Inflammatory macrophage treated with lipopolysaccharide for 4 hours (primary cell): ENCODE data around the gene EIF2AK2.

Experiments
- DNase-seq: peaks from one replicate; pipeline ENCODE4 v3.0.0-alpha.2; 2020

Gene EIF2AK2

GRCh38 chr2:37098416-37099118 is 58.2 kb downstream of the EIF2AK2 start:
- DNase-seq = no peak

DNA sequence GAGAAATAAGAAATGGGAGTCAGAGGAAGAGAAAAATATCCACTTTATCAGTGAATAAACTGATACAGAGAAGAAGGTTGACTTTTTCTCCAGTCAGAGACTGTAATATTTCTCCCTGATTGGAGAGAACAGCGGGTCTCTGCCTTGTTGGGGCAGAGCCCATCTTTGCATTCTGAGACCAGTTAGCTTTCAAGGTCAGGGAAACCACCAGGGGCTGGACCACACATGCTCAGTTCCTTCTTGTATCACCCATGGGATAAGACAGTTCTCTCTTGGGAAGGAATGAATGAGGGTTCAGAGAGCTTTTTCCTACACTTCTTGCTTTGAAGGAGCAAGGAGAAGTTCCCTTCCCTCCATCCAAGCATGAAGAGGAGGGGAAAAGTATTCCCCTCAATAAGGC is 60.2 kb downstream of the EIF2AK2 start:
- no peak for DNase-seq

DNA sequence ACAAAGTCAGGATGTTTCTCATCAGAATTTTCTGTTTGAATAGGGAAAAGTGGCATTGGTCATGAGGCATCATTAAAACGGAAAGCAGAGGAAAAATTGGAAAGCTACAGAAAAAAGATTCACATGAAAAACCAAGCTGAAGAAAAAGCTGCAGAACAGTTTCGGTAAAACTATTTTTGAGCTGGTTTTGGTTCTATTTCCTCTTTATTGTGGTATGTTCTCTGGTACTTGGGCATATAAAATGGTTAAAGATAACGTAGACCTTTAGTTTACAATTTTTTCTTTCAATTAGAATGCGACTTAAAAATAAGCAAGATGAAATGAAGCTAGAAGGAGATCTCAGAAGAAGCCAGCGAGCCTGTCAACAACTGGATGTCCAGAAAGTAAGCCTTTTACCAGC is 64.9 kb downstream of the EIF2AK2 start:
- no peak for DNase-seq

- peak; percentile 54 for DNase-seq
These were observed 66.7 kb downstream of the EIF2AK2 start for GRCh38 chr2:37090019-37090477.

- peak; percentile 59 for DNase-seq
These were observed 71.0 kb downstream of the EIF2AK2 start for GRCh38 chr2:37085731-37086147.

DNA sequence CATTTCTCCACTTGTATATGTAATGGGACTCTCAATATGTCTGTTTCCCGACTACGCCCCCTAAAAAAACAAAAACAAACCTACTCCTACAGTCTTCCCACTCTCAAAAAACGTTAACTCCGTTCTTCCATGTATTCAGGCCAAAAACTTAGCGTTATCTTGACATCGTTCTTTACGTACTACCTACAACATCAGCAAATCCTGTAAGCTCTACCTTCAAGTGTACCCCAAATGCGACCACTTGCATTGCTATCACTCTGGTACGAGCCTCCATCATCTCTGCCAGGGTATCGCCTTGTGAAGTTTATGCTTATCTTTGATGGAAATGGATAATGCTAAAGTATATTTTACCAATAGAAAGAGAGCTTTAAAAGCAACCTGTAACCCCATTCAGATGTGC is 72.0 kb downstream of the EIF2AK2 start:
- no peak for DNase-seq

GRCh38 chr2:37083873-37084794 is 72.6 kb downstream of the EIF2AK2 start, which contains the start of the genes GPATCH11 and HEATR5B:
Gene GPATCH11, plus strand, starts transcription at chr2:37084518. Its CDS starts 3,864 bp downstream, at chr2:37088382.
Gene HEATR5B, minus strand, starts transcription at chr2:37084372. Its CDS starts 958 bp downstream, at chr2:37083414.
- DNase-seq = peak; percentile 96

DNA sequence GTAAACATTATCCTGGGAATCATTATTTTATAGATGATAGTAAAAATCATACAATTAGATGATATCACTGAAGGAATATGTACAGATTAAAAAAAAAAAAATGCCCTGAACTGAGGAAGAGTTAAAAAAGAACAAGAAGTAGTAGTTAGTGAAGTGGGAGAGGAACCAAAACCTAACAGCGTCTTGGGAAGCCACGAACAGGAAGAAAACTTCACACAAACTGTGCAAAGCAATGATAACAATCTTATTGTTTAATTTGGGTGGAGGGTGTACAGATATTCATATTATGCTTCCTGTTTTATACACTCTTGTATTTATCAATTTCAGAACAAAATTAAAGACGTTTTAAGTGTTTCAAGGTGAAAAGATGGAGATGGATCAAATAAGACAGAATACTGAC is 76.1 kb downstream of the EIF2AK2 start:
- peak; percentile 40 for DNase-seq

DNA sequence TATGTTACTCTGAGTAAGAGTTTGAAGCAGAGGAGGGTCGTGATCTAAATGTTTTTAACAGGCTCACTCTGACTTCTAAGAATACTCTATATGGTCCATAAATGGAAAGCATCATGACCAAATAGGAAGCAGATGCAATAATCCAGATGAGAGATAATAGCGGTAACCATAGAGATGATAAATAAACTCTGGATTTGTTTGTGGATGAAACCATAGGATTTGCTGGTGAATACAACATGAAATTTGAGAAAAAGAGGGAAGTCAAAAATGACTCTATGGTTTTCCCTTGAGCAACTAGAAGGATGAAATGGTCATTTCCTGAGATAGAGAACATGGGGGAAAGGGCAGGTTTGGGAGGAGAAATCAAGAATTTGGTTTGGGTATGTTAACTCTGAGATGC is 76.5 kb downstream of the EIF2AK2 start:
- DNase-seq = peak; percentile 65

GRCh38 chr2:37070931-37071330 is 85.8 kb downstream of the EIF2AK2 start:
- no peak for DNase-seq

DNA sequence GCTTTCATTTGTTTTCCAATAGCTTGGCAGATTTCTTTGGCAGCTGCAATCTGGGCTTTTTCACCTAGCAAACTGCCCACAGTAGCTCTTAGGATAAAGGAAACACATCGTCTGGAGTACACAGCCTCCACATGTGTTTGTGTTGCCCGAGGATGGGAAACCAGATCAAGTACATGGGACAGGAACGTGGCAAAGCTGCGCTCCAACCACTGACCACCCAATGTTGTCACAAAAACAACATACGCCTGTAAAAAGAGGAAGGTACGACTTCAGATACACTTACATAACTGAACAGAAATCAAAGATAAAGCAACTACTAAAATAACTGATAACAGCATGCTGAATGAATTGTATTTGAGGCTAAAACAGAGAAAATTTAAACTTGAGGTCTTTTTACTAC is 88.1 kb downstream of the EIF2AK2 start:
- no peak for DNase-seq

GRCh38 chr2:37061776-37062175 is 95.0 kb downstream of the EIF2AK2 start:
- no peak for DNase-seq

- DNase-seq = no peak
These were observed 95.6 kb downstream of the EIF2AK2 start for GRCh38 chr2:37061013-37061711.

DNA sequence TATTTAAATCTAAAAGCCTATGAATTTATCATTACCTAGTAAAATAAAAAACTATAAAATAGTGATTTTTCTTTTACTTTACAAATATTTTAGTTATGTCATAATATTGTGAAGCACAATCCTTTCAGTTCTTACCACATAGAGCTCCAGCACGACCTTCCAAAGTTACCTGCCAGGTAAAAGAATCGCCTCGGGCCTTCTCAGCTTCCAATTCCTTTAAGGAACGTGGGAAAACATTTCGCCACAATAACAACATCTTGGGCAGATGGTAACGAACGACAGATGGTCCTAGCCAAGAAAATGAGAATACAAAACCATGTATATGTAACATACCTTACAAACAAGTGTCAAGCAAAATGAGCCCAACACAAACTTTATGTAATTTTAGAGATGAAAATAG is 96.3 kb downstream of the EIF2AK2 start:
- DNase-seq = no peak

DNA sequence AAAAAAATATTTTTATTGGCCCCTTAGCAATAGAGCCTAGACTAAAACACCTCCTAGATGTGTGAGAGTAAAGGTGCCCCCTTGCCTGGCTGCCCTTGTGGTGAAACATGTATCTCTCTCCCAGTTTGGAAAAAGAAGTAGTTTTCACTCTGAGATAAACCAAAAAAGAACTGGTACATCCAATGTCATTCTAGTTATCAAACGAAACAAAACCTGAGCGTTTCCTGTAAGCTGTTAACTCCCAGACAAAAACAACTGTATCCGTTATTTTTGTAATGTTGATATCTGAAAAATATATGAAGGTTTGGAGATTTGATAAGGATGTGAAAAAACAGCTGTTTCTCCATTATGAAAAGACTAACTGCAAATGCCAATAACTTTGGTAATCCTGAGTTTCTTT is 96.9 kb downstream of the EIF2AK2 start:
- no peak for DNase-seq

DNA sequence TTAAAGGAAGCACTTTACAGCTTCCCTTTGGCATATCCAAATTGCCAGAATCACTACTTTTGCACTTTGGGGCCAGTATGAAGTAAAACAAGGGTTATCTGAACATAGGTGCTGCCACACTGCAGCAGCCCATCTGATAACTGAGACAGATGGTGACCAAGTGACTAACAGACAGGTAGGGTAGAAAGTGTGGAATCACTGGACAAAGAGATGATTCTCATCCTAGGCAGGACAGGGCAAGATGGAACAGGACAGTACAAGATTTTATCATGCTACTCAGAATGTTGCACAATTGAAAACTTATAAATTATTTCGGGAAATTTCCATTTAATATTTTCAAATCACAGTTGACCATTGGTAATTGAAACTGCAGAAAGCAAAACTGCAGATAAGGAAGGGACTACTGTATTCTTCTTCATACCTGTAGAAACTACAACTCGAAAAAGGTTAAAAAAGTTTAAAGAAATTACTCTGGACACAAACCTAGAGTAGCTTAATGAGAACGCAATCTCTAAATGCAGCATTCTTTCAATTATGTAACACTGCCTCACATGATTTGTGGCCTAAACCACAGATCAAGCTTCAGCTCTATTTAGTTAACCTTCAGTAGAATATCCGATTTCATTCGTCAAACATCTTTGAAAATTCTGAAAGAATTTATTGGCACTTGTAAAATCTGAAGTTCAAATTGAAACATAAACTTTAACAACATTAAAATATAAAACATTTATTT is 104.0 kb downstream of the EIF2AK2 start:
- DNase-seq = no peak
